NB4 (cell line): ENCODE measurements around the gene UNC5A.

Experiments
- MYC ChIP-seq: IDR thresholded peaks from 2 replicates; pipeline ENCODE4 v1.6.1; 2011; ENCODE audit warnings: low read depth, low read length
- POLR2A ChIP-seq: IDR thresholded peaks from 2 replicates; pipeline ENCODE4 v1.6.1; 2011; ENCODE audit warnings: mild to moderate bottlenecking; ENCODE audit not compliant: insufficient read length; ENCODE audit errors: extremely low read depth
- TF ChIP-seq, protein P1 (sequence below): IDR thresholded peaks from one replicate; pipeline ENCODE4 v1.5.1; 2012; ENCODE audit warnings: low read depth, low read length

GRCh38 chr5:176789873-176790615 lies 20.3 kb upstream of the UNC5A start:
- TF ChIP-seq POLR2A (no peak), MYC (no peak)
- TF ChIP-seq, protein P1, sequence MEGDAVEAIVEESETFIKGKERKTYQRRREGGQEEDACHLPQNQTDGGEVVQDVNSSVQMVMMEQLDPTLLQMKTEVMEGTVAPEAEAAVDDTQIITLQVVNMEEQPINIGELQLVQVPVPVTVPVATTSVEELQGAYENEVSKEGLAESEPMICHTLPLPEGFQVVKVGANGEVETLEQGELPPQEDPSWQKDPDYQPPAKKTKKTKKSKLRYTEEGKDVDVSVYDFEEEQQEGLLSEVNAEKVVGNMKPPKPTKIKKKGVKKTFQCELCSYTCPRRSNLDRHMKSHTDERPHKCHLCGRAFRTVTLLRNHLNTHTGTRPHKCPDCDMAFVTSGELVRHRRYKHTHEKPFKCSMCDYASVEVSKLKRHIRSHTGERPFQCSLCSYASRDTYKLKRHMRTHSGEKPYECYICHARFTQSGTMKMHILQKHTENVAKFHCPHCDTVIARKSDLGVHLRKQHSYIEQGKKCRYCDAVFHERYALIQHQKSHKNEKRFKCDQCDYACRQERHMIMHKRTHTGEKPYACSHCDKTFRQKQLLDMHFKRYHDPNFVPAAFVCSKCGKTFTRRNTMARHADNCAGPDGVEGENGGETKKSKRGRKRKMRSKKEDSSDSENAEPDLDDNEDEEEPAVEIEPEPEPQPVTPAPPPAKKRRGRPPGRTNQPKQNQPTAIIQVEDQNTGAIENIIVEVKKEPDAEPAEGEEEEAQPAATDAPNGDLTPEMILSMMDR: no peak
